ENCODE data around the gene VPS37D.
"Not testable (repeated sequence)": the region's sequence is repeated elsewhere in the genome, so short reads cannot be mapped to it uniquely, and the experiment has no call there.

The VPS37D gene

GRCh38 chr7:73706126-73707044 lies 38.8 kb downstream of the VPS37D start:
- DNase-seq (ENCODE audit: low read depth) = no peak

DNA sequence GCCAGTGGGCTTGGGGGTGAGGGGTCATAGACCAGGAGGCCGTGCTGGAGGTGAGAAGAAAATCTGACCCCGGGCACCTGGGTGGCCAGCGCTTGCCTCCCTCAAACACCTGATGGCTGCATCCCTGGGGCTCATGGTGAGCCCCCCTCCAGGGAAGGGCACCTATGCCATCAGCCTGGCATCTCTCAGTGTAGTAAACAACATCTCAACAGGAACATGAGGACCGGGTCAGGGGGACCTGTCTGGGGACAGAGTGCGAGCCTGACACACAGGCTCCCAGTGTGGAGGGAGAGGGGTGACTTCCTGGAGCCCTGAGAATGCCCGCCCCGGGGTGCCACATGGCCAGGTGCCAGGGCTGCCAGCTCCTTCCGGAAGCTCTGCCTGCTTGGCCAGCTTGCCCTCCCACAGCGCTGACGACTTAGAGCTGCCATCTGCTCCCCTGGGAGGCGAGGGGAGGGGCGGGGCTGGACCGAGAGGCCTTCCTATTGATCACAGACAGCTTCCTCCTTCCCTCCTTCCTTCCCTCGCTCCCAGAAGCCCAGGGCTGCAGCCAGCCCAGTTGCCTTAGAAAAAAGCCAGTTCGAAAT lies 39.5 kb downstream of the VPS37D start:
- DNase-seq (ENCODE audit: low read depth) = no peak

DNA sequence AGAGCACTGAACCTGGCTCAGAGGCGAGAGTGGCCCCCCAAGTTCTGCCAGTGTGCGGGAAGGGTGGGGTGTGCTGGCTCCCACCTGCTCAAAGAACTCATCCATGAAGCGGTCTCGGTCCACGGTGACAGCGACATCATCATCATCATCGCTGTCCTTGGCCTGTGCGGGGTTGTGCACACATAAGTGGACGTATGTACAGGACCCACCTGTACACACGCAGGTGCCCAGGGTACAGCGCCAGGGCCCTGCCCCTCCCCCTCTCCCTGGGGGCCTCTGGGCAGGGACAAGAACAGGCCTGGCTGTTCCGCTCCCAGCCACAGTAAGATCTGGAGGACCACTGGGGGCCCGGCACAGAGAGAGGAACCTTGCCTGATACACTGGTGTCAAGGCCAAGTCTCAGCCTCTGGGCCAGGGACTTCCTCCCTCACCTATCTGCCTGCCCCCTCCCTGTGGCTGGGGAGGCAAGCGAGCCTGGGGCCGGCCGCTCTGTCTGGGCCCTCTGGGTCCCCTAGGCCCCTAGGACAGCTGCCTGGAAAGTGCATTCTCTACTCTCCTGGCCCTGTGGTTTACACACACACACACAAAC lies 41.4 kb downstream of the VPS37D start:
- no peak for DNase-seq (ENCODE audit: low read depth)

- no peak for DNase-seq (ENCODE audit: low read depth)
Observed at GRCh38 chr7:73712773-73713172, 45.1 kb downstream of the VPS37D start.

GRCh38 chr7:73713319-73713718 lies 45.7 kb downstream of the VPS37D start:
- not testable (repeated sequence) for DNase-seq (ENCODE audit: low read depth)

DNA sequence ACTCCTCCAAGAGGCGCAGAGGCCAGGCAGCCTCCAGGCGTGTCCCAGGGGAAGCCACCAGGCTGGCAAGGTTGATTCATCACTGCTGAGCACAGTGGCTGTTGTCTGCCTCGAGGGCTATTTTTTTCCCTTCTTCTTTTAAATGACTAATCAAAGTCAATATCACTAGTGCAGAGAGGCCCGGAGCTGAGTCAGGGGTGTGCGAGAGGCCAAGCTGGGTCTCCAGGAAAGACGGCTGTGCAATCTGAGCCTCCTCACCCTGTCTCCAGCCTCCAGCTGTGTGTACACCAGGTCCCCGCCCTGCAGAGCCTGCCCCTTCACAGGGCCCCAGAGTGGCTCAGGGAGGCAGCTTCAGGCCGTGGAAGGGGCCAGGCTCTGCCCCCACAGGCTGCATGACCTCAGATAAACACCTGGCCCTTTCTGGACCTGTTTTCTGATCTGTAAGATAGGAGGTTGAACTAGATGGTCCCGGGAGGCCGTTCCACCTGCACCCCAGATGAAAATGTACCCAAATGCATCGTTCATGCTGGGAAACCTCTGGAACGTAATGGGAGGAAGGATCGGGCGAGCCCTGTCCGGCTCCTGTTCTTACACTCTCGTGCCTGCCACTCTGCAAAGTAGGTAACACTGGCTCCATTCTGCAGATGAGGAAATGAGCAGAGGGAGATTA lies 48.2 kb downstream of the VPS37D start:
- DNase-seq (ENCODE audit: low read depth) = no peak

DNA sequence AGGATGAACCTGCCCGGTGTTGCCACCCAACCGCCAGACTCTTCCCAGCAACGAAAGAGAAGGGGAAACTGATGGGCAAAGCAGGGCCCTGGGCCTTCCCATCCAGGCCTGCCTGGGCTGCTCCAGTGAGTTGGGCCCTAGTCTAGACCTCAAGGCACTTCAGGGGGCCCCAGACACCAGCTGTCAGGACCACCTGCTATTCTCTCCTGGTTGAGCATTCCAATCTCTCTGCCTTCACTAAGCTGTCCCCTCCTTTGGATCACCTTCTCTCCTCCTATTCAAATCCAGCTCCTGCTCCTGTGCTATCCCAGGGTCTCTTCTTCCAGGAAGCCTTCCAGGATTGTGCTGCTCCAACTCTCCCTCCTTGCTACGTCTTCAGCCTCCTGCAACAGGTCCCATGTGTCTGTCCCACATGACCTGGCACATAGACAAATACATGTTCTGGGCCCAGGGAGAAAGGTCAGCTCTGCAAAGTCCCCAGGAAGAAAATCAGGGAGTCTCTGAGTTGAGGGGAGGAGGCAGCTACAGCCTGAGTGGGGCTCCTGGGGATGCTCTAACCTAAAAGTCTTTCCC lies 48.8 kb downstream of the VPS37D start:
- DNase-seq (ENCODE audit: low read depth) = no peak

- no peak for DNase-seq (ENCODE audit: low read depth)
Observed at GRCh38 chr7:73717025-73717807, 49.6 kb downstream of the VPS37D start.

- peak; percentile 42 for DNase-seq (ENCODE audit: low read depth)
Observed at GRCh38 chr7:73717991-73718405, 50.4 kb downstream of the VPS37D start.

DNA sequence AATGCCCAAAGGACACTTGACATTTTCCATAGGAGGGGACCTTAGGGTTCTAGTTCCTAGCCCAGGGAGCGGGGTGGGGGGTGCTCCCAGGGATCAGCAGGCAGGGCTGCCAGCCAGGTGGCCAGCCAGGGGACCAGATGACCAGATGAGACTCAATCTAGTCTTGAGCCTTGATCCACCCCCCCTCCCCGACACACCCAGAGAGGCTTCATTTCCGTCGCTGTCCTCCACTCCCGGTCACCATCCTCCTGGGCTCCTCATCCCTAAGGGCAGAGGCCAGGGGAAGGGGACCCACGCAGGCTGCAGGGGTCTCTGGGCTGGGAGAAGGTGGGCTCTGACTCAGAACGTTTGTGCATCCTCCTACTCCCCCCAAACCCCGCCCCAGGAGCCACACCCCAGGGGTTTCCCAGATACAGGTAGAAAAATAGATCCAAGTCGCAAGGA lies 50.8 kb downstream of the VPS37D start:
- DNase-seq (ENCODE audit: low read depth) = no peak

DNA sequence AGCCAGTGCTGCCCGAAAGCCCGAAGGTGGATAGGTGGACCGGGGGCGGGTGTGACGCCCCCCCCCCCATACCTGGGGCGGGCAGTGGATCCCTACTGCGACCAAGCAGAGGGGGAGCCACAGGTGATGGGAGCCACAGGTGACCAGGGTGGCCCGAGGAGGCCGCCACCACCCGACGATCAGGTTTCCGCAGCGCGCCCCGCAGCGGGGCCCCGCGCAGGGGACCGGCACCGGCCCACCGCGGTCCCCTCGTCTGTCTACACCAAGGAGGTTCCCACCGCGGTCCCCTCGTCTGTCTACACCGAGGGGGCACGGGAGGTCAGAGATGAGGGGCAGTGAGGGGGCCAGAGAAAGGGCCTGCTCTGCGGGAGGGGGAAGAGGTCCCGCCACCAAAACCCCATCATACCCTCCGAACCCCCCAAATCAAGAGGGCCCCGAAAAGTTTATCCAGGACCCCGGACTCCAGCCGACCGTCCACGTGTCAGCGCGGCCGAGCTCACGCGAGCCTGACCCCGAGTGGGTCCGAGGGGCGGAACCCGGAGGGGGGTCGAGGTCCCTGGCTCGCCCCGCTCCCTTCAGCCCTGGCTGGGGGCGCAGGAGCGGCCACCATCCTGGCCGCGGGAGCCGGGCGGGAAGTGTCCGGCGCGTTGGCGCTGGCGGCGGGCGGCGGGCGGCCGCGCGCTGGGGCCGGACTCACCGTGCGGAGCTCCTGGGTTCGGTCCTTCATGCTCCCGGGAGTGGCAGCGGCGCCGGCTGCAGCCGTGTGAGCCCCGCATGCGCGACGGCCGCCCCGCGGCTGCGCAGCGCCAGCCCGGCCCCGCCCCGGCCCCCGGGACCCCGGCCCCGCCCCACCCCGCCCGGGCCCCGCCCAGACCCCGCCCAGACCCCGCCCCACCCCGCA lies 51.5 kb downstream of the VPS37D start, which contains the start of gene STX1A:
Gene STX1A, minus strand, starts transcription at position 765 of the 901 bp plus-strand sequence. Its CDS starts 38 bp downstream, at position 727.
- peak; percentile 56 for DNase-seq (ENCODE audit: low read depth)

- DNase-seq (ENCODE audit: low read depth) = no peak
Observed at GRCh38 chr7:73719806-73720169, 52.2 kb downstream of the VPS37D start.

DNA sequence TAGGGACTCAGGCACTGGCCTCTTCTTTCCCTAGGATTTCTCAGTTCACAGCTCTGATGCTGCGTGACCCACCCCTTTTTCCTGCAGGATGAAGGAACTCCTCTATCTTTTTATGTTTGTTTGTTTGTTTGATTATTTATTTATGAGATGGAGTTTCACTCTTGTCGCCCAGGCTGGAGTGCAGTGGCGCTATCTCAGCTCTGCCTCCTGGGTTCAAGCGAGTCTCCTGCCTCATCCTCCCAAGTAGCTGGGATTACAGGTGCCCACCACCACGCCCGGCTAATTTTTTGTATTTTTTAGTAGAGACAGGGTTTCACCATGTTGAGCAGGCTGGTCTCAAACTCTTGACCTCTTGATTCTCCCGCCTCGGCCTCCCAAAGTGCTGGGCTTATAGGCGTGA lies 52.8 kb downstream of the VPS37D start:
- DNase-seq (ENCODE audit: low read depth) = not testable (repeated sequence)

- no peak for DNase-seq (ENCODE audit: low read depth)
Observed at GRCh38 chr7:73721377-73721817, 53.8 kb downstream of the VPS37D start.

Measured in T follicular helper cell (primary cell).